T-helper 17 cell (primary cell): ENCODE results near the gene RASA3. TPM values are rescaled to one million over a fixed set of nuclear protein-coding genes. Genes with fewer than 3 reads are reported as not detected.
A peak's percentile ranks its signal among the peaks of the same experiment; 100 is the strongest.

ENCODE experiments used
- ATAC-seq: fragments of 150-1000 bp; cut with Tn5 transposase; 2 replicates; pipeline ENCODE4 v1.10.0; 2021; ENCODE audit warnings: mild to moderate bottlenecking, moderate library complexity
- DNase-seq, 3 donors: peaks; one replicate each; pipeline versions ENCODE4 v3.0.0 to v3.0.0-alpha.2; 2020 to 2021
- H3K9me3 ChIP-seq: one replicate; pipeline ENCODE4 v1.7.0; 2013; ENCODE audit warnings: low read length, mild to moderate bottlenecking; ENCODE audit not compliant: control insufficient read depth, poor library complexity, severe bottlenecking
- H3K27ac Mint-ChIP-seq: one replicate; pipeline ENCODE4 v1.8.0; 2022; ENCODE audit warnings: mild to moderate bottlenecking, moderate library complexity, mixed read lengths
- H3K27me3 Mint-ChIP-seq: one replicate; pipeline ENCODE4 v1.8.0; 2022; ENCODE audit warnings: mixed read lengths
- H3K36me3 Mint-ChIP-seq: one replicate; pipeline ENCODE4 v1.8.0; 2022; ENCODE audit warnings: low read depth, mixed read lengths
- H3K4me1 Mint-ChIP-seq: one replicate; pipeline ENCODE4 v1.8.0; 2022; ENCODE audit warnings: mild to moderate bottlenecking, mixed read lengths
- H3K4me3 Mint-ChIP-seq: one replicate; pipeline ENCODE4 v1.8.0; 2022; ENCODE audit warnings: mild to moderate bottlenecking, moderate library complexity, mixed read lengths
- total RNA-seq, 4 donors: library from RNA in 2 of 4; stranded (reverse) in 2 of 4; gene quantifications; one replicate each; pipeline ENCODE4 v1.2.3 and lab custom pipeline; 2022 to 2026

RASA3 gene
- total RNA-seq, 2 donors from 2014 or later, result 204 to 215 TPM

DNA sequence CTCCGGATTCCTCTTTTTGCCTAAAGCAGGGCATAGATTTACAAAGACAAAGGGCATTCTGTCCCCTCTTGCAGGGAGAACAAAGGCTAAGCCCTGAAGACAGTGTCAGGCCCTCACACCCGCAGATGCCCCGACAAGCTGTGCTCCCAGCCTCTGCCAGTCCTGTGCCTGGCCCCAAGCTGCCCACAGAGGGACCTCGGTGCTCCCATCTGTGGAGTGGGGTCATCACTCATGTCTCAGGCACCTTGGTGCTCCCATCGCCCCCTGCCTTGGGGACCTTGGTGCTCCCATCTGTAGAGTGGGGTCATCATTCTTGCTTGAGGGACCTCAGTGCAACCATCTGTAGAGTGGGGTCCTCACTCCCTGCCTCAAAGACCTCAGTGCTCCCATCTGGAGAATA is 182.9 kb downstream of the RASA3 start:
- no peaks in the 10 kb centered on the region for H3K9me3 ChIP-seq
- ATAC-seq, result no peak
- no peaks in the 10 kb centered on the region for H3K27me3 Mint-ChIP-seq
- no peak overlapping the region for H3K4me3 Mint-ChIP-seq
- no peaks in the 10 kb centered on the region for H3K36me3 Mint-ChIP-seq
- no peak overlapping the region for H3K27ac Mint-ChIP-seq
- H3K4me1 Mint-ChIP-seq, result no peaks in the 10 kb centered on the region
- DNase-seq, result no peak

DNA sequence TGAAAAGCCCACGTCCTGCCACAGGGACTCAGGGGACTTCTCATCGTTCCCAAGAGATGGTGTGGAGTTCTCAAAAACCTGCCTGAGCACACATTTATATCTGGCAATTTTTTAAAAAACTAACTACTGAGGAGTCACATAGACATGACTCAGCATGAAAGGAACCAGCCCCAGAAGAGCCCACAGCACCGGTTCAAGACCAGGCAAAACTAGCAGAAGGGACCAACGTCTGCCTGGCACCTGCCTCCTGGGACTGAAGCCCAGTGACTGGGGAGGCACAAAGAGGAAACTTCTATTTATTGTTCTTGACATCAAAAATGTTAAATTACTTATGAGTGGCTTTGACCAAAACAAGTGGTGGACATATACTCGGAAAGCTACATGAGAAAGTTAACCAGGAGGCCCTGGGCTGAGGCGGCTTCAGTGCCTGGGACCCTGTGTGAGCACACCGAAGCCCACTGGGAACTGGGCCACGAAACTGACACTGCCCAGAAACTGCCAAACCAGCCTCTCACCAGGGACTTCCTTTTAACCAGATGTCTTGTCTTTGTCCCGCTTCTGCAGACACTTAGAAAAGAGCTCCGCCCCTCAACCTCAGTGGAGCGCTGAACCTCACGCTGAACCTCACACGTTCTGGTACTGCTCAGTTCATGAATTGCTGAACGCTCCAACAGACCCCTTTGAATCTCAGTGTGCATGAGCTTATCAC is 184.2 kb downstream of the RASA3 start:
- ATAC-seq (no peak), DNase-seq (no peak)
- Mint-ChIP-seq H3K36me3 (peaks cover 2% of the 10 kb centered on the region), H3K4me1 (no peaks in the 10 kb centered on the region), H3K27ac (no peak overlapping the region), H3K27me3 (no peaks in the 10 kb centered on the region), H3K4me3 (no peak overlapping the region)
- no peaks in the 10 kb centered on the region for H3K9me3 ChIP-seq

DNA sequence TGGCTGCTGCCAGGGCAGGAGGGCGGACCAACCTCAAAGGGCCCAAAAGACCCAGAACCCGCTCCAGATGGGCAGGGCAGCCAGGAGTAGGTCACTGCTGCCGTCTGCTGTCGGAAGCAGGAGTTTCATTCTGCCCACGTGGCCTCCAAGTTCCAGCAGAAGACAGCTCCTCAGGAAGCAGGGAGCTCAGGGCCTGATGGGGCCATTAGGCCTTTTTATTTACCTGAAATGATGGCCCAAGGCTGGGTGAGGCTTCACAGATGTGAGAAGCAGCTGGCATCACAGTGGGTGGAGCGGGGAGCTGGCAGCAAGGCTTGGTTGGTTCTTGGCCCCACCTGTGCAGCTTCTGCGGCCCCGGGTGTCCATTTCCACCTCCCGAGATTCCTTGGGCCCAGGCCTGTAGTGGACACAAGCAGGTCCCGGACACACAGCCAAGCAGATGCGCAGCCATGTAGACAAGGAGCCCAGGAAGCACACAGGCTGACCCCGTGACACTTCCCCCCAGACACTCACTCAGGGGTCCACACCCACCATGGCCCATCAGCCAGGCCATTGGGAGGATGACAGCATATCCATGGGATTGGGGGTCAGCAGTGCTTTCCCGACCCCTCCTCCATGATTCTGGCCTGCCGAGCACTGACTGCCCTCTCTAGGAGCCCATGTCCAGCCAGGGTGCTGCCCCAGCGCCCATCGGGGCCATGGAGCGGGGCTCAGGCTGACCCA is 185.0 kb downstream of the RASA3 start:
- no peak for ATAC-seq
- no peak overlapping the region for H3K4me3 Mint-ChIP-seq
- no peaks in the 10 kb centered on the region for H3K9me3 ChIP-seq
- no peak overlapping the region for H3K27ac Mint-ChIP-seq
- DNase-seq, result no peak
- H3K27me3 Mint-ChIP-seq, result no peaks in the 10 kb centered on the region
- H3K36me3 Mint-ChIP-seq, result peaks cover 2% of the 10 kb centered on the region
- peaks cover 3% of the 10 kb centered on the region for H3K4me1 Mint-ChIP-seq

DNA sequence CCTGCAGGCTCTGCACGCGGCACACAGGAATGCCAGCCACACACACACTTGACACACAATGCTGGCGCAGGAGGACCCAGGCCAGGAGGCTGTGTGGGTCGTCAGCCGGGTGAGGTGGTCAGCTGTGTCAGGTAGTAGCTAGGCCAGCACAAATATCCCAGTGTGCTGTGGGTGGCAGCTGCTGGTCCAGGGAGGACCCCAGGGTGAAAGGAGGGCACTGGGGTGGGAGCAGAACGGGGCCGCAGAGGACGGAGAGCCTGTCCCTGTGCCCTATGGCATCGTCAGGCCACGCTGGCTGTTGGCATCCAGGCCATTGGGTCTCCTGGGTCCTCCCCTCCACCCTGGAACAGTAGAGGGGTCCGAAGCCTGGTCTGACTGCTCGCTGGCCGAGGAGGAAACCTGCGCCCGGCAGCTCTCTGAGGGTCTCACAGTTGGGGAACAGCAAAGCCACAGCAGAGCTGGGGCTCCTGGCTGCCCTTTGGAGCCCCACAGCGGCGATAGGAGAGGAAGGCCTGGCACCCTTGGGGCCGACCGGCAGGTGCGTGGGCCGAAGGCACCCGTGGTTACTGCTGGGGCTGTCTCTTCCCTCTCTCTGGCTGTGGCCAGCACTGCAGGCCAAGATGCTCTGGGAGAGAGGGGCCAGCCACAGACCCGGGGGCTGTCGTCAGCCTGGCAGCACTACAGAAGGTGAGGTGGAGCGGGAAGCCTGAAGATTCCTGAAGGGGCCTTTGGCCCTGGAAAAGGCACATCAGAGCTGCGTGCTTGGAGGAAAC is 185.8 kb downstream of the RASA3 start:
- Mint-ChIP-seq H3K27ac (peak overlapping the region; percentile 84), H3K4me1 (peaks cover 3% of the 10 kb centered on the region), H3K27me3 (no peaks in the 10 kb centered on the region), H3K36me3 (peaks cover 2% of the 10 kb centered on the region), H3K4me3 (peak overlapping the region; percentile 55)
- no peaks in the 10 kb centered on the region for H3K9me3 ChIP-seq
- ATAC-seq (no peak), DNase-seq (no peak)

DNA sequence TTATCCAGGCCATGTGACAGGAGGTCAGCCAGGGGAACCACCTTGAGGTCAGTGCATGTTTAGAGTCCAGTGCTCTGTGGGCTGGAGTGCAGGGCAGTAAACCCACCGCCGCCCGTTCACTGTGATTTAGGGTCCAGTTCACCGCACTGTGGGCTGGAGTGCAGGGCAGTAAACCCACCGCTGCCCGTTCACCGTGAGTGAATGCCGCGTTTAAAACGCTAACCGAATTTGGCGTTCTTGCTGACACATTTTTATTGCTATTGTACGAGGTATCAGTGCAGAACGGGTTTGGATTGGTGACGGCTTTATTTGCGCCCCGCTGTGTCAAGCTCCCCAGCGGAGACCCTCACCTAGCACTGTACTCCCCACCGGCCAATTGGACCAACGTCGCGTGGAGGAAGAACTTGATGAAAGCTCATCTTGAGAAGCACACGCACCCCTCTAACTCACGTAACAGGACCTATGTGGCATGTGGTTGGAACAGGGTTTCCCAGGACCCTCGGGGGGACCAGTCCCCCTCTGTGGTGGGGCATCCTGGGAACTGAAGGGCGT is 186.5 kb downstream of the RASA3 start:
- Mint-ChIP-seq H3K27ac (peak overlapping the region; percentile 84), H3K4me3 (peak overlapping the region; percentile 55), H3K36me3 (peaks cover 2% of the 10 kb centered on the region), H3K27me3 (no peaks in the 10 kb centered on the region), H3K4me1 (peaks cover 3% of the 10 kb centered on the region)
- DNase-seq (no peak), ATAC-seq (no peak)
- no peaks in the 10 kb centered on the region for H3K9me3 ChIP-seq

DNA sequence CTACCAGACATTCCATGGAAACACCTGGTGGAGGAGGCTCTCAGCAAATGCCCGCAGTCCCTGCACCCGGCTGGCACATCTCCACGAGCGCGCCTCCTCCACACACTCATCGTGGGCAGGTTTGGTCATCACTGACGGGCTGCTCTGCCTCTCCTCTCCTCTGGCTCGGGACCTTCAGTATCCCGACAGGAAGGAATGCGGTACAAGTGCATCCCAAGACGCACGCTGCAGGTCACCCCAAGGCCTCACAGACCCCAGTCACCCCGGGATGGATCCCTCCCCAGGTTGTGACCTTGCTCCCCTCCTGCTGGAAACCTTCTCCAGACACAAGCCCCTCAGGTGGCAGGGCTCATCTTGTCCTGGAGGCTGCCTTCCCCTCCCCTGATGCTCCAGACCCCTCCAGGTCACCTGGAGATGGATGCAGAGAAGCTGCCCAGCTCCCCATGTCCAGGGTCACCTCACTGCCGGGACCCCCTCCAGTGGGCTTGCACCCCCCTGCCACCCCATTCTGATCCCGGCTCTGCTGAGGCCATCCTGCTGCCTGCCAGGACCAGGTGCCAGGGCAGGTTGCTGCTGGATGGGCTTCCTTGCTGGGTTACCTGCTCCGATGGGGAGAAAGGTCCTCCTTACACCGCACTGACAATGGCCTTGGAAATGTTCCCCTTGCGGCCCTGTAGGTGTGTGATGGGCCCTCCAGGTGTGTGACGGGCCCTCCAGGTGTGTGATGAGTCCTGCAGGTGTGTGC is 188.4 kb downstream of the RASA3 start:
- ATAC-seq (no peak), DNase-seq (no peak)
- no peaks in the 10 kb centered on the region for H3K9me3 ChIP-seq
- peaks cover 3% of the 10 kb centered on the region for H3K4me1 Mint-ChIP-seq
- no peak overlapping the region for H3K27ac Mint-ChIP-seq
- H3K4me3 Mint-ChIP-seq, result no peak overlapping the region
- peaks cover 2% of the 10 kb centered on the region for H3K36me3 Mint-ChIP-seq
- no peaks in the 10 kb centered on the region for H3K27me3 Mint-ChIP-seq

DNA sequence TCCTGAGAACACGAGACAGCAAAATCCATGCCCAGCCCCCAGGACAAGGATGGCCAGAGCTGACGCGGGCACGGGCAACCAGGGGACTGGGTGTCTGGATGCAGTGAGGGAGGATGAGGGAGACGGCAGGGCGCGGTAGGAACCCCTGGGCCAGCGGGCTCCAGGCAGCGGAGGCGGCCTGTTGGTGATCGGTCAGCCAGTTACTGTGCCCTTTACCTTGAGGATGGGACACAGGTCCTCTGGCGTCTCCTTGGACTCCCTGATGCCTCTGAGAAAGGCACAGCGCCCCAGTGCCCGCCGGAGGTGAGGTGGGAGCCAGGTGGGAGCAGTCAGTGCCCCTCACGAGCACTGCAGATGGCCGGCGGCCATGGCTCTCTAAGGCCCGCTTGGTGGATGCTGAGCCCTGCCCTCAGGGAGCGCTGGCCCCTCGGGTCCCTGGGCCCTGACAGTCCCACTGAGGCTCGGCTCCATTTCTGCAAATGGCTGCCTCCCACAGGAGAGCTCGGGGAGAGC is 189.8 kb downstream of the RASA3 start:
- H3K4me3 Mint-ChIP-seq, result no peak overlapping the region
- ATAC-seq (no peak), DNase-seq (no peak)
- H3K9me3 ChIP-seq, result no peaks in the 10 kb centered on the region
- peaks cover 3% of the 10 kb centered on the region for H3K4me1 Mint-ChIP-seq
- H3K27ac Mint-ChIP-seq, result peak overlapping the region; percentile 77
- H3K36me3 Mint-ChIP-seq, result peaks cover 2% of the 10 kb centered on the region
- peaks cover 2% of the 10 kb centered on the region for H3K27me3 Mint-ChIP-seq

DNA sequence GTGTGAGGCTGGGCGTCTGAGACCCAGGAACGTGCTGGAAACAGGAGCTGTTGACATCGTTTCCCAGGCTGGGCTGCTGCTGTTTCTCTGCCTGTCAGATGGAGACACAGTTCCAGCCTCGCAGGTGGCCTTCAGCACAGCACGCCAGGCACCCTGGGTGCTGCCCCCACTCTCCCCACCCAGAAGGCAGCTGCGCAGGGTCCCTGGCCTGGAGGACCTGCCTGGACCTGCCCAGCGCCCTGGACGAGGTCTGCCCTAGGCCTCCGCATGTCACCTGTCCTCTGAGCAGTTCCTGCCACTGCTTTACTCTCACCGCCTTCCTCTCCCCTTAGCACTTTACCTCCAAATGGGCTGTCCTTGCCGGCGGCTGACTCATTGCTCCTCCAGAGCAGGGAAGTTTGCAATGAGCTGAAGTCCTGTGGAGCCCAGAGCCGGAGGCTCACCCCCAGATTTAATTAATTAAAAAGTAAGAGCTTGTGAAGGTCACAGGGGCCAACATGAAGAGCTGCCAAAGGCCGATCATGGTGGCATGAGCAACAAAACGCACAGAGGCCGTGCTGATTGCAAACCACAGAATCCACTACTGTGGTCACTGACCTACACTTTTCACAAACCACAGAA is 190.7 kb downstream of the RASA3 start:
- Mint-ChIP-seq H3K27ac (peak overlapping the region; percentile 77), H3K4me3 (peak overlapping the region; percentile 45), H3K27me3 (peaks cover 7% of the 10 kb centered on the region), H3K36me3 (peaks cover 2% of the 10 kb centered on the region), H3K4me1 (peaks cover 5% of the 10 kb centered on the region)
- no peaks in the 10 kb centered on the region for H3K9me3 ChIP-seq
- DNase-seq (no peak), ATAC-seq (no peak)

DNA sequence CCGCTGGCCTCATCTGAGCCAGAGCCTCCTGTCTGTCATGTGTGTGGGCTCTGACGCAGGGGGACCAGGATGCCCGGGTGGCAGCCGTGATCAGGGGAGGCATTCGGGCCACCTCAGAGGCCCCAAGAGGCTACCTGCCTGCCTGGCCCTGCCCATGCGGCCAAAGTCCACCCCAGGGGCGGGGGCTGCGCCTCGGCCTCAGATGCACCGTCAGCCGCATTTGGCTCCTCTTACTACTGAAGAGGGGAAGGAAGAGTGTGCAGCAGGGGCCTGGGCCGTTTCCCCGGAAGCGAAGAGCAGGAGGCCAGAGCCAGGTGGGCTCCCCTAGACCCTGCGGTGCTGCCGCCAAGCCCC is 192.5 kb downstream of the RASA3 start:
- no peak overlapping the region for H3K4me3 Mint-ChIP-seq
- peaks cover 2% of the 10 kb centered on the region for H3K36me3 Mint-ChIP-seq
- peaks cover 5% of the 10 kb centered on the region for H3K4me1 Mint-ChIP-seq
- ATAC-seq (no peak), DNase-seq (no peak)
- H3K9me3 ChIP-seq, result no peaks in the 10 kb centered on the region
- peaks cover 7% of the 10 kb centered on the region for H3K27me3 Mint-ChIP-seq
- no peak overlapping the region for H3K27ac Mint-ChIP-seq

DNA sequence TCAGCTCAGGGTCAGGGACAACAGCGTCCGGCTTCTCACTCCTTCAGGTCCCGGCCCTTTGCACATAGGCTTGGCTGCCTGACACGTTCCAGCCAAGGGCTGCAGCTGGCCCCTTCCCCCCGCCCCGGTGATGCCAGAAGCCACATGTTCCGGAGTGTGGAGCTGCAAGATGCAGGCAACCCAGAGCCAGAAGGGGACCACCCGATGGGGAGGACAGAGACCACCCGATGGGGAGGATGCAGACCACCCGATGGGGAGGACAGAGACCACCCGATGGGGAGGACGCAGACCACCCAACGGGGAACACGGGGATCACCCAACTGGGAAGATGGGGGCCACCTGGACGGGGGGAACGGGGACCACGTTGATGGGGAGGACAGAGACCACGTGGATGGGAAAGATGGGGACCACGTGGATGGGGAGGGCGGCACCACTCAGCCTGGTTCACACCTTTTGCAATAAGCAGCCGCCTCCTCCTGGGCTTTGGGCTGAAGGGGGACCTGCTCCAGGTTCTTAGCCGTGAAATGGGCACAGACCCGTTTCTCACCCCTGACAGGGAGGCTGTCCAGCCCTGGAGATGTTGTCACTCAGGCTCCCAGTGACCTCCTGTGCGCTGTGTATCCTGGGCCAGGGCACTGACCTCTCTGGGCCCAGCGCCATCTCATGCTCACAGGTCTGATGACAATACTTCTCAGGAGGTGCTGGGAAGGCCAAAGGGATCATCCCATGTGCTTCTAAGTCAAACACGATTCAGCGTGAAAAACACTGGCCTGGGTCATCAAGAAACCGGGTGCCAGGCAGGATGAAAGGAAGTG is 193.1 kb downstream of the RASA3 start:
- no peaks in the 10 kb centered on the region for H3K9me3 ChIP-seq
- peaks cover 2% of the 10 kb centered on the region for H3K36me3 Mint-ChIP-seq
- peak overlapping the region; percentile 31 for H3K4me3 Mint-ChIP-seq
- DNase-seq, result no peak
- peaks cover 7% of the 10 kb centered on the region for H3K27me3 Mint-ChIP-seq
- peak overlapping the region; percentile 75 for H3K27ac Mint-ChIP-seq
- H3K4me1 Mint-ChIP-seq, result peaks cover 5% of the 10 kb centered on the region
- peak; percentile 8 for ATAC-seq

DNA sequence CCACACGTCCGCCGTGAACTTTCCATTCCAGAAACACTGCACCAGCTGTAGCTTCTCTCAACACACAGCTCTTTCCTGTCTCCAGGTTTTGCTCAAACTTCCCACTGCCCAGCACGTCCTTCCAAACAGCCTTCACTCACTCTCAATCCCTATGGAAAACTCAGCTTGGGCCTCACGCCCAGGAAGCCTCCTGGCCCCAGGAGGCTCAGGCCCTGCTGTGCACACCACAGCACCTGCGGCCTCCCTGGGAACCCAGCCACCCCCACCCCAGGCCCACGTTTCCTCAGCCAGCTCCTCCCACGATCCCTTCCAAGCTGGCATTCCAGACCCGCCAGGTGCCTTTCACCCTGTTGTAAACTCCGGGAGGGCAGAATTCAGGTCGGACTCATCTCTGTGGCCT is 193.7 kb downstream of the RASA3 start:
- no peaks in the 10 kb centered on the region for H3K9me3 ChIP-seq
- peaks cover 5% of the 10 kb centered on the region for H3K4me1 Mint-ChIP-seq
- peak overlapping the region; percentile 75 for H3K27ac Mint-ChIP-seq
- peak overlapping the region; percentile 31 for H3K4me3 Mint-ChIP-seq
- no peak for ATAC-seq
- peaks cover 13% of the 10 kb centered on the region for H3K27me3 Mint-ChIP-seq
- no peak for DNase-seq
- peaks cover 2% of the 10 kb centered on the region for H3K36me3 Mint-ChIP-seq

DNA sequence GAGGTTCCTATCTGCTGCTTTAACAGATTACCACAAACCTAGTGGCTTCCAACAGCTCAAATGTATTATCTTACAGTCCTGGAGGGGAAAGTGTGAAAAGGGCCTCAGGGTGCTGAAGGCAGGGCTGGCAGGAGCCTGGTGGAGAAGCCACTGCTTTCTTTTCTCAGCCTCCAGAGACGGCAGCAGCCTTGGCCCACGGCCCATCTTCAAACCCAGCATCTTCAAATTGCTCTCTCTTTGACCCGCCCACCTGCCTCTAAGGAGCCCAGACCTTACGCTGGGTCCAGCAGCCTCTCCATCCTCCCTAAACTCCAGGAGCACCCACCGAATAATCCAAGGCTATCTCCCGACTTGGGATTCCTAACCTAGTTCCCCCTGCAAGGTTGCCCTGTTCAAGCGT is 194.2 kb downstream of the RASA3 start:
- no peaks in the 10 kb centered on the region for H3K36me3 Mint-ChIP-seq

More for the DNA sequence above, 194.2 kb downstream of the RASA3 start:
- peaks cover 5% of the 10 kb centered on the region for H3K4me1 Mint-ChIP-seq
- peak overlapping the region; percentile 75 for H3K27ac Mint-ChIP-seq
- ATAC-seq, result no peak
- H3K27me3 Mint-ChIP-seq, result peaks cover 13% of the 10 kb centered on the region
- no peak for DNase-seq
- no peak overlapping the region for H3K4me3 Mint-ChIP-seq
- no peaks in the 10 kb centered on the region for H3K9me3 ChIP-seq
